KOPT-K1 (cell line): ENCODE measurements around the gene PCDHGB5.
"Not testable (repeated sequence)": the region's sequence is repeated elsewhere in the genome, so short reads cannot be mapped to it uniquely, and the experiment has no call there.

ENCODE experiments used
- H3K27ac ChIP-seq: fragments of 200-600 bp; sonication (generic); 2 replicates; pipeline ENCODE4 v1.5.1; 2016; ENCODE audit warnings: antibody characterized with exemption, mild to moderate bottlenecking, low read depth, low read length; ENCODE audit not compliant: poor library complexity, severe bottlenecking
- H3K36me3 ChIP-seq: fragments of 200-600 bp; sonication (generic); 2 replicates; pipeline ENCODE4 v1.5.1; 2017; ENCODE audit warnings: antibody characterized with exemption, mild to moderate bottlenecking, low read length, moderate library complexity; ENCODE audit not compliant: insufficient read depth
- H3K9me3 ChIP-seq: fragments of 200-600 bp; sonication (generic); 2 replicates; pipeline ENCODE4 v1.5.1; 2017; ENCODE audit warnings: antibody characterized with exemption, low read length, mild to moderate bottlenecking; ENCODE audit not compliant: insufficient read depth, poor library complexity, severe bottlenecking

The PCDHGB5 gene

DNA sequence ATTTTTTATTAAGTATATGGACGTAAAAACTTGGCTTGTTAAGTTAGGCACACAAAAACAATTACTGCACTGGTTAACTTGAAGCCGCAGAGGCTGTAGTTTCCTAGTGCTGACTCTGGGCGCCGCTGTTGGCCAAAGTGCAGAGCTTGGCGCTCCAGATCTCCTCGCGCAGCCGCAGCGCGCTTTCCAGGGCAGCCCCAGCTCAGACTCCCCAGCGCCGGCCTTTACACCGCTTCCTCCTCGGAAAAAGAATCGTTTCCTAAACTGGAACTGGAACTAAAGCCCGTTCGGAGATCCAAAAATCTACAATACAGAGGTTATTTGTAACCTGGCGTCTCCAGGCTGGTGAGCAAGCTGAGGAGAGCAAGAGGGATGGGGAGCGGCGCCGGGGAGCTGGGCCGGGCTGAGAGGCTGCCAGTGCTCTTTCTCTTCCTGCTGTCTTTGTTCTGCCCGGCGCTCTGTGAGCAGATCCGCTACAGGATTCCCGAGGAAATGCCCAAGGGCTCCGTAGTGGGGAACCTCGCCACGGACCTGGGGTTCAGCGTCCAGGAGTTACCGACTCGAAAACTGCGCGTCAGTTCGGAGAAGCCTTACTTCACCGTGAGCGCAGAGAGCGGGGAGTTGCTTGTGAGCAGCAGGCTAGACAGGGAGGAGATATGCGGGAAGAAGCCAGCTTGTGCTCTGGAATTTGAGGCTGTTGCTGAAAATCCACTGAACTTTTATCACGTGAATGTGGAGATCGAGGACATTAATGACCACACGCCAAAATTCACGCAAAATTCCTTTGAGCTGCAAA is at the start of gene PCDHGB5:
Gene PCDHGB5 (plus strand): TSS at position 192 of the 796 bp plus-strand sequence. CDS start 181 bp downstream, at position 373.
- not testable (repeated sequence) for H3K27ac ChIP-seq, H3K9me3 ChIP-seq, H3K36me3 ChIP-seq

DNA sequence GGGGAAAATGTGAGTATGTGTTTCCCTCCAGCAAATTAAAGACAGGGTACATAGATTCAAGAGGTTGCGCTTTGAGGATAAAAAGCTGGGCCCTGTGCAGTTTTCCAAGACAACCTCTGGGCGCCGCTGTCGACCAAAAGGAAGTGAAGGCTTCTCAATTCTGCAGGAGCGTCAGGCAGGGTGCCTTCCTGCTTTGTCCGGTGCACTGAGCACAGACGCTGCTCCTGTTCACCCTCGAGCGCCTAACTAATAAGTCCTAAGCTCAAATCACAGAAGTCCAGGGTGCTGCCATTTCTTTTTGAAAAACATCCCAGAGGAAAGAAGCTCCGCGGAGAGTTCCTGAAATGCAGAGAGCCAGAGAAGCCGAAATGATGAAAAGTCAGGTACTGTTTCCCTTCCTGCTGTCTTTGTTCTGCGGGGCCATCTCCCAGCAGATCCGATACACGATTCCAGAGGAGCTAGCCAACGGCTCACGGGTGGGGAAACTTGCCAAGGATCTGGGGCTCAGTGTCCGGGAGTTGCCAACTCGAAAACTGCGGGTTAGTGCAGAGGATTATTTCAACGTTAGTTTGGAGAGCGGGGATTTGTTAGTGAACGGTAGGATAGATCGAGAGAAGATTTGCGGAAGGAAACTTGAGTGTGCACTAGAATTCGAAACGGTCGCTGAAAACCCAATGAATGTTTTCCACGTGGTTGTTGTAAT is 47.7 kb upstream of the PCDHGB5 start, which contains the start of gene PCDHGB1:
Gene PCDHGB1 (plus strand): TSS at position 183 of the 703 bp plus-strand sequence. CDS start 162 bp downstream, at position 345.
- no peak within 1 kb of the TSS for H3K27ac ChIP-seq
- H3K9me3 ChIP-seq = peaks cover 5% of the 10 kb centered on the region
- H3K36me3 ChIP-seq = no peaks in the 10 kb centered on the region

DNA sequence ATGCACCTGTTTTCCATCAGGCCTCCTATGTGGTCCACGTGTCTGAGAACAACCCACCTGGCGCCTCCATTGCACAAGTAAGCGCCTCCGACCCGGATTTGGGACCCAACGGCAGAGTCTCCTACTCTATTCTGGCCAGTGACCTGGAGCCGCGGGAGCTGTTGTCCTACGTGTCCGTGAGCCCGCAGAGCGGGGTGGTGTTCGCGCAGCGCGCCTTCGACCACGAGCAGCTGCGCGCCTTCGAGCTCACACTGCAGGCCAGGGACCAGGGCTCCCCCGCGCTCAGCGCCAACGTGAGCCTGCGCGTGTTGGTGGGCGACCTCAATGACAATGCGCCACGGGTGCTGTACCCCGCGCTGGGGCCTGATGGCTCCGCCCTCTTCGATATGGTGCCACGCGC is 46.2 kb upstream of the PCDHGB5 start:
- H3K9me3 ChIP-seq = no peaks in the 10 kb centered on the region
- no peaks in the 10 kb centered on the region for H3K36me3 ChIP-seq

DNA sequence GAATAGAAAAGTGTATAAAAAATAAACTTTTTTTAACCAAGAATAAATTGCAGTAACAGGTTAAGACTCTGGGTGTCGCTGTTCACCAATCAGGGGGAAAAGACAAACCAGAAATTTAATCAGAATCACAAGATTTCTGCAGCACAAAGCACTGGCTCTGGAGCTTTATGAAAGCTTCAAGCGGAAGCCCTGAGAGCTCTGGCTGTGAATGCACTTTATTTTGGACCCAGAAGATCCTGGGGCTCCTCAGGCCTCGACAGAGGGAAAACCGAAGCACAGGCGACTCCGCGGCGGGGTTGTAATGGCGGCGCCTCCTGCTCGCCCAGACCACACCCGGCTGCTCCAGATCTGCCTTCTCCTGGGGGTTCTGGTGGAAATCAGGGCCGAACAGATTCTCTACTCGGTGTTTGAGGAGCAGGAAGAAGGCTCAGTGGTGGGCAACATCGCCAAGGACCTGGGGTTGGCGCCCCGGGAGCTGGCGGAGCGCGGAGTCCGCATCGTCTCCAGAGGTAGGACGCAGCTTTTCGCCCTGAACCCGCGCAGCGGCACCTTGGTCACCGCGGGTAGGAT is 42.8 kb upstream of the PCDHGB5 start, which contains the start of gene PCDHGA4:
Gene PCDHGA4 (plus strand): TSS at position 122 of the 570 bp plus-strand sequence. CDS start 87 bp downstream, at position 209.
- H3K27ac ChIP-seq = no peak within 1 kb of the TSS
- H3K36me3 ChIP-seq = no peaks in the 10 kb centered on the region
- H3K9me3 ChIP-seq = no peaks in the 10 kb centered on the region

More for the DNA sequence above, 46.2 kb upstream of the PCDHGB5 start:
- H3K27ac ChIP-seq = no peak overlapping the region

DNA sequence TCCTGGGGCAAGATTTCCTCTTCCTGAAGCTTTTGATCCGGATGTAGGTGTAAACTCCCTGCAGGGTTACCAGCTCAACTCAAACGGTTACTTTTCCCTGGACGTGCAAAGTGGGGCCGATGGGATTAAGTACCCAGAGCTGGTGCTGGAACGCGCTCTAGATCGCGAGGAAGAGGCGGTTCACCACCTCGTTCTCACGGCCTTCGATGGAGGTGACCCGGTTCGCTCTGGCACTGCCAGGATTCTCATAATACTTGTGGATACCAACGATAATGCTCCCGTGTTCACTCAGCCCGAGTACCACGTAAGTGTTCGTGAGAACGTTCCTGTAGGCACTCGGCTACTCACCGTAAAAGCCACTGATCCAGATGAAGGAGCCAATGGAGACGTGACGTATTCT is 42.1 kb upstream of the PCDHGB5 start:
- peaks cover 4% of the 10 kb centered on the region for H3K9me3 ChIP-seq
- H3K36me3 ChIP-seq = no peaks in the 10 kb centered on the region
- H3K27ac ChIP-seq = no peak overlapping the region

DNA sequence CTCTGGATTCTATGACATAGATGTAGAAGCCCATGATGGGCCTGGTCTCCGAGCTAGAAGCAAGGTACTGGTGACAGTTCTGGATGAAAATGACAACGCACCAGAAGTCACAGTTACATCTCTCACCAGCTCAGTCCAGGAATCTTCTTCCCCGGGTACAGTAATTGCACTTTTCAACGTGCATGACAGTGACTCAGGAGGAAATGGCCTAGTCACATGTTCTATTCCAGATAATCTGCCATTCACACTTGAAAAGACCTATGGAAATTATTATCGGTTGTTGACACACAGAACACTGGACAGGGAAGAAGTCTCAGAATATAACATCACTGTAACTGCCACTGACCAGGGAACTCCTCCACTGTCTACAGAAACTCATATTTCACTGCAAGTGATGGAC is 41.6 kb upstream of the PCDHGB5 start:
- Histone ChIP-seq H3K27ac (no peak overlapping the region), H3K9me3 (peaks cover 8% of the 10 kb centered on the region), H3K36me3 (no peaks in the 10 kb centered on the region)

DNA sequence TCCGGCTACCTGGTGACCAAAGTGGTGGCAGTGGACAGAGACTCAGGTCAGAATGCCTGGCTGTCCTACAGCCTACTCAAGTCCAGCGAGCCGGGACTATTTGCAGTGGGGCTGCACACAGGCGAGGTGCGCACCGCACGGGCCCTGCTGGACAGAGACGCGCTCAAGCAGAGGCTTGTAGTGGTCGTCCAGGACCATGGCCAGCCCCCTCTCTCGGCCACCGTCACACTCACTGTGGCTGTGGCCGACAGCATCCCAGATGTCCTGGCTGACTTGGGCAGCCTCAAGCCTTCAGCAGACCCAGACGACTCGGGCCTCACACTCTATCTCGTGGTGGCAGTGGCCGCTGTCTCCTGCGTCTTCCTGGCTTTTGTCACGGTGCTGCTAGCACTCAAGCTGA is 40.8 kb upstream of the PCDHGB5 start:
- H3K27ac ChIP-seq = no peak overlapping the region
- no peaks in the 10 kb centered on the region for H3K36me3 ChIP-seq
- peaks cover 13% of the 10 kb centered on the region for H3K9me3 ChIP-seq

DNA sequence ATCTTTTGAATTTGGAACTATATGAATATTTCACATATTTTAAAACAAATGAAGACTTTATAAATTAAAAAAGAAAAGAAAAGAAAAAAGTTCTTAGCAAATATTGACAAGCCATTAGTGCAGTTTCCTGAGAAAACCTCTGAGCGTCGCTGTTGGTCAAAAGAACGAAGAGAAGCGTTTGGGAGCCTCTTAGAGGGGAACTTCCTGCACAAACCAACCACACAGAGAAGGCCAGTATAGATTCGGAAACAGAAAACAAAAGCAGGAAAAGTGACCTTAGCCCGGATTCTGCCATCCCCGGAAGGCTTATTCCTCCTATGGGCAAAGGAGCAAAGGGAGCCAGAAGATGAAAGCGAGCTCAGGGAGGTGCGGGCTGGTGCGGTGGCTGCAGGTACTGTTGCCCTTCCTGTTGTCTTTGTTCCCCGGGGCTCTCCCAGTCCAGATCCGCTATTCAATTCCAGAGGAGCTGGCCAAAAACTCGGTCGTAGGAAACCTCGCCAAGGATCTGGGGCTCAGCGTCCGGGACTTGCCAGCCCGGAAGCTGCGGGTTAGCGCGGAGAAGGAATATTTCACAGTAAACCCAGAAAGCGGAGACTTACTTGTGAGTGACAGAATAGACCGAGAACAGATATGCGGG is 37.8 kb upstream of the PCDHGB5 start, which contains the start of gene PCDHGB2:
Gene PCDHGB2 (plus strand): TSS at position 205 of the 637 bp plus-strand sequence. CDS start 142 bp downstream, at position 347.
- Histone ChIP-seq H3K36me3 (no peaks in the 10 kb centered on the region), H3K27ac (no peak within 1 kb of the TSS), H3K9me3 (peaks cover 31% of the 10 kb centered on the region)

DNA sequence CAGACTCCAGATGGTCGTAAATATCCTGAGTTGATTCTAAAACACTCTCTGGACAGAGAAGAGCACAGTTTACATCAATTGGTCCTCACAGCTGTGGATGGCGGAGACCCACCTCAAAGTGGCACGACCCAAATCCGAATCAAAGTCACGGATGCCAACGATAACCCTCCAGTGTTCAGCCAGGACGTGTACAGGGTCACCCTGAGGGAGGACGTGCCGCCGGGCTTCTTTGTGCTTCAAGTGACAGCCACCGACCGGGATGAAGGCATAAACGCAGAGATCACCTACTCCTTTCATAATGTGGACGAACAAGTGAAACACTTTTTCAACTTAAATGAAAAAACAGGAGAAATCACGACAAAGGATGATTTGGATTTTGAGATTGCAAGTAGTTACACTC is 37.1 kb upstream of the PCDHGB5 start:
- Histone ChIP-seq H3K9me3 (peaks cover 39% of the 10 kb centered on the region), H3K27ac (no peak overlapping the region), H3K36me3 (no peaks in the 10 kb centered on the region)

DNA sequence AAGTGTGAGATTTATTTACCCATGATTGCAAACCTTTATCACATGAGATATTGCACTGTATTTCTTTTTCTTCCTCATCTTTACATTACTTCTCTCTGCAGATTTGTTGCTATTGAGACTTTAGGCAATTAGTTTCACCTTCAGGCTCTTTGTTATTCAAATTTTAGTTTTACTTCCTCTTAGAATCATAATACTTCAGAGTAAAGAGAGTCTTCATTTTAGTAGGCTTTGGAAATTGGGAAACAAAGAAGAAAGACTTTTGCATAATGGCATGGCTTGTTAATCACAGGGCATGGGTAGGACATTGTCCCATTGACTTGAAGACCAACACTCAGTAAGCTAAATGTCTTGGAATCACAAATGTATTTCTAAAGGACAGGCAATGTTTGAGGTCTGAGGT is 35.0 kb upstream of the PCDHGB5 start:
- Histone ChIP-seq H3K27ac (no peak overlapping the region), H3K36me3 (no peaks in the 10 kb centered on the region), H3K9me3 (peaks cover 47% of the 10 kb centered on the region)

DNA sequence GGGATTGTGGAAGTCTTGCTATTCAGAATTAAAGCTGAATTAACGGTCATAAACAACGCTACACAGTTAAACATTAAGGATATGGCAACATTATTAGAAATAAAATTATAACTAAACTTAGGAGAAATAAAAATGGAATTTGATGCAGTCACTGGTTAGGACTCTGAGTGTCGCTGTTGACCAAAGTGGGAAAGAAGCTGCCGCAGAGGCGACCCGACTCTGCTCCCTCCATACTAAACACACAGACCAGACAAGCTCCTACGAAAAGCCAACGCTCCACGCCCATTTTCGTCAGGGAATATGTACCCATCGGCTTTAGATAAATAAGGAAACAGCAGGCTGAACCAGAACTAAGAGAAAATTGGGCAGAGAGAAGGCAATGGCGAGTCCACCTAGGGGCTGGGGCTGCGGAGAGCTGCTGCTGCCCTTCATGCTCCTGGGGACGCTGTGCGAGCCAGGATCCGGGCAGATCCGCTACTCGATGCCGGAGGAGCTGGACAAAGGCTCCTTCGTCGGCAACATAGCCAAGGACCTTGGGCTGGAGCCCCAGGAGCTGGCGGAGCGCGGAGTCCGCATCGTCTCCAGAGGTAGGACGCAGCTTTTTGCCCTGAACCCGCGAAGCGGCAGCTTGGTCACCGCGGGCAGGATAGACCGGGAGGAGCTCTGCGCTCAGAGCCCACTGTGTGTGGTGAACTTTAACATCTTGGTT is 33.6 kb upstream of the PCDHGB5 start, which contains the start of gene PCDHGA5:
Gene PCDHGA5 (plus strand): TSS at position 211 of the 709 bp plus-strand sequence. CDS start 169 bp downstream, at position 380.
- peaks cover 47% of the 10 kb centered on the region for H3K9me3 ChIP-seq
- no peak within 1 kb of the TSS for H3K27ac ChIP-seq
- H3K36me3 ChIP-seq = no peaks in the 10 kb centered on the region

DNA sequence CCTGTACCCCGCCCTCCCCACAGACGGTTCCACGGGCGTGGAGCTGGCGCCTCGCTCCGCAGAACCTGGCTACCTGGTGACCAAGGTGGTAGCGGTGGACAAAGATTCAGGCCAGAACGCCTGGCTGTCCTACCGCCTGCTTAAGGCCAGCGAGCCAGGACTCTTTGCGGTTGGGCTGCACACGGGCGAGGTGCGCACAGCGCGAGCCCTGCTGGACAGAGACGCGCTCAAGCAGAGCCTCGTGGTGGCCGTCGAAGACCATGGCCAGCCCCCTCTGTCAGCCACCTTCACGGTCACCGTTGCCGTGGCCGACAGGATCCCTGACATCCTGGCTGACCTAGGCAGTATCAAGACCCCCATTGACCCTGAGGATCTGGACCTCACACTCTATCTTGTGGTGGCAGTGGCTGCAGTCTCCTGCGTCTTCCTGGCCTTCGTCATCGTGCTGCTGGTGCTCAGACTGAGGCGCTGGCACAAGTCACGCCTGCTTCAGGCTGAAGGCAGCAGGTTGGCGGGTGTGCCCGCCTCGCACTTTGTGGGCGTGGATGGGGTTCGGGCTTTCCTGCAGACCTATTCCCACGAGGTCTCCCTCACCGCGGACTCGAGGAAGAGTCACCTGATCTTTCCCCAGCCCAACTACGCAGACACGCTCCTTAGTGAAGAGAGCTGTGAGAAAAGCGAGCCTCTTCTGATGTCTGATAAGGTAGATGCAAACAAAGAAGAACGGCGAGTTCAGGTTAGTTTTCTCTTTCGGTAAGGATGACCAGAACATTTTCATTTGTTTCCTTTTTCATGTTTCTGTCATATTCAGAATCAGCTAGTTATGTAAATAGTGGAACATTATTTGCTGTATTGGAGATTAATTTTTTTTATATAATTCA is 31.5 kb upstream of the PCDHGB5 start:
- Histone ChIP-seq H3K9me3 (peaks cover 50% of the 10 kb centered on the region), H3K36me3 (no peaks in the 10 kb centered on the region), H3K27ac (no peak overlapping the region)

DNA sequence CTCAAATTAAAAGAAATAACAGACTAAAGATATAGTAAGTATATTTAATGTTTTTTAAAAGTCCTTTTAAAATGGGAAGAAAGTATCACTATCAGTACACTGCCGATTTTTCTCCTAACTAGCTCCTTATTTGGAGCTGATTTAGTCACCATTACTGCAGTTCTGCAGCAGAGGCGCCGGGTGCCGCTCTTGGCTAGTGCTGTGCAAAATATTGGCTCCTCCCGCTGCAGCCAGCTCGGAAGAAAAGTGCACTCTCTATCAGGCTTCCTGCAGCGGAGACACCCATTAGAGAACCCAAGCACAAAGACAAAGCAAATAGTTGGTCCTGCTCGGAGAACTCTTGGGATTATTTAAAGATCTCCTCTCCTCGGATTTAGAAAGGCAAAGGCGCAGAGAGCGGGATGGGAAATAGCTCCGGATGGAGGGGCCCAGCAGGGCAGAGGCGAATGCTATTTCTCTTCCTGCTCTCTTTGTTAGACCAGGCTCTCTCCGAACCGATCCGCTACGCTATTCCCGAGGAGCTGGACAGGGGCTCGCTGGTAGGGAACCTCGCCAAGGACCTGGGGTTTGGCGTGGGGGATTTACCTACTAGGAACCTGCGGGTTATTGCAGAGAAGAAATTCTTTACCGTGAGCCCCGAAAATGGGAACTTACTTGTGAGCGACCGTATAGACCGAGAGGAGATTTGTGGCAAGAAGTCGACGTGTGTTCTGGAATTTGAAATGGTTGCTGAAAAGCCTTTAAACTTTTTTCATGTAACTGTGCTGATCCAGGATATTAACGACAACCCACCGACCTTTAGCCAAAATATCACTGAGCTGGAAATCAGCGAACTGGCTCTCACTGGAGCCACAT is 27.5 kb upstream of the PCDHGB5 start, which contains the start of gene PCDHGB3:
Gene PCDHGB3 (plus strand): TSS at position 249 of the 855 bp plus-strand sequence. CDS start 153 bp downstream, at position 402.
- Histone ChIP-seq H3K36me3 (no peaks in the 10 kb centered on the region), H3K27ac (no peak within 1 kb of the TSS), H3K9me3 (peaks cover 39% of the 10 kb centered on the region)
